ENCODE results near the gene LYSMD4. TPM values are rescaled to one million over a fixed set of nuclear protein-coding genes. Genes with fewer than 3 reads are reported as not detected.

The LYSMD4 gene
- total RNA-seq: 5.8 and 9.2 TPM in 2 replicates

GRCh38 chr15:99733268-99734039 lies at the start of gene LYSMD4:
TSS of gene LYSMD4 (minus strand) at chr15:99733437. CDS start at chr15:99731999, 1,438 bp downstream.

Other genes with a start within 250 kb of the LYSMD4 start
- 26.7 and 38.1 TPM in 2 replicates for gene MEF2A, start 167.5 kb downstream of the LYSMD4 start, total RNA-seq